GM12872 (cell line): Measurements from ENCODE around the gene TENT5C.

ENCODE experiments used
- CTCF ChIP-seq: IDR thresholded peaks from 3 replicates; pipeline ENCODE4 v1.5.1; 2011; ENCODE audit warnings: low read depth, mild to moderate bottlenecking, low read length, moderate library complexity; ENCODE audit not compliant: insufficient read depth

The TENT5C gene

GRCh38 chr1:117580882-117581281 is 25.0 kb upstream of the TENT5C start:
- TF ChIP-seq CTCF = no peak

DNA sequence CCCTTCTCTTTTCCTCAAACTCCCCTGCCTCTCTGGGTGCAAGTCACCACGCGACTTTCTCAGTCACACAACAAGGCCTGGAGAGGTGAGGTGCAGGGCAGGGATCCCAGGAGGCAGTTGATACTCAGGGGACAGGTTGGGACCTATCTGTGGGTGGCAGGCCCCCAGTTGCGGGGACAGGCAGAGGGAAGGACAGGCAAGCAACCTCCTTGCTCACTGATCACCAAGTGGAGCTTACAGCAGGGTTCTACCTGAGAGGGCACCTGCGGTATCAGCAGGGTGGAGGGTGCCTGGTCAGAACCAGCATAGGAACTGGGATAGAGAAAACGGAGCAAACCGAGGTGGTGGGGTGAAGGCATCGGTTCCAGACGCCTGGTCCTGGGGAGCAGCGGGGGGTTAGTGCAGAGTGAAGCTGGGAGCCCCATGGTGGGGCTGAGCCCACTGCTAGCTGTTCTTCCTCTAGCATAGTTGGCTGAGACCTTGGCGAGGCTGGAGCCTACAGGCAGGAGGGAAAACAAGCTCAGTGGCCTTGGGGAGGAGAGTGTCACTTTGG is 24.4 kb upstream of the TENT5C start:
- no peak for TF ChIP-seq CTCF

- no peak for TF ChIP-seq CTCF
Measured at GRCh38 chr1:117582451-117582850, 23.4 kb upstream of the TENT5C start.

DNA sequence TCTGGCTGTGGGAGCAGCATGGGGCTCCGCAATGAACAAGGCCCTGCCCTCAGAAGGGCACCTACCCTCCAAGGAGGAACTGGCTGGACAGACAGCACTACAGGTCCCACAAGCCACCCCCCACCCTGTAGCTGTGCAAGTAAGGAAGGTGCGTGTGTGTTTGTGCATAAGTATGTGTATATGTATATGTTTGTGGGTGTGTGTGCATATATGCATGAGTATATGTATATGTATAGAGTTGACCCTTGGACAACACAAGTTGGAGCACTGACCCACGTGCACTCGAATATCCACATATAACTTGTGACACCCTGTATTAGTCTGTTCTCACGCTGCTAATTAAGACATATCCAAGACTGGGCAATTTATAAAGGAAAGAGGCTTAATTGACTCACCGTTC is 22.6 kb upstream of the TENT5C start:
- no peak for TF ChIP-seq CTCF

DNA sequence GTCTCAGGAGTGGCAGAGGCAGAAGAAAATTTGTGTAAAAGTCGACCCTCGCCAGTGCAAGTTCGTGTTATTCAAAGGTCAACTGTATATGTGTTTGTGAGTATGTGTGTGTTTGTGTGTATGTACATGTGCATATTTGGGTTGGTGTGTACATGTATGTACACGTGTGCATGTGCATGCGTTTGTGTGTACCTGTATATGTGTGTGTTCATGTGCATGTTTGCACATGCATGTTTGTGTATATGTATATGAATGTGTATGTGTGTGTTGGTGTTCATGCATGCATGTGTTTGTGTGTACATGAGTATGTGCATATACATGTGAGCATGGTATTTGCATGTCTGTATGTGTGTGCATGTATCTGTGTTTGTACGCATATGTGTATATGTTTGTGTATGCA is 21.7 kb upstream of the TENT5C start:
- no peak for TF ChIP-seq CTCF

GRCh38 chr1:117585086-117585485 is 20.8 kb upstream of the TENT5C start:
- TF ChIP-seq CTCF = no peak

DNA sequence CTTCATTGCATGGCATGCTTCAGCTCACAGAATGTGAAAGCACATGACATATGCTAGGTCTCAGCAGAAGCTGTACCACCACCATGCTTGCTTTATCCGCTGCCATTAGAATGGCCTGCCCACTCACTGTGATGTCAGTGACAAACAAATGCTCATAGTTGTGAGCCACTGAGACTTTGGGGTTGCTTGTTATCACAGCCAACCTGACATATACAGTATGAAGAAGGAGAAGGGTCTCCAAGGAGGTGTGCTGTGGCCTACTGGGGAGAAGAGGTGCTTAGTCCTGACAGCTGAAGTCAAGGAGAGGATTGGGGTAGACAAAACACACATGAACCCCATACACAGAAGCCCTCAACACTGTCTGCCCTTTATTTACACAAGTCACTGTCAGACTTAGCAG is 19.5 kb upstream of the TENT5C start:
- no peak for TF ChIP-seq CTCF
